NCI-H1694 (cell line): ENCODE results near the gene LMO1.

Experiments used
- DNase-seq: peaks from one replicate; lab custom pipeline; 2025; lab: John Stamatoyannopoulos, UW

LMO1 gene

GRCh38 chr11:8204025-8204424 is 59.7 kb downstream of the LMO1 start:
- DNase-seq, result no peak

- DNase-seq, result no peak
Measured at GRCh38 chr11:8203414-8203715, 60.3 kb downstream of the LMO1 start.

GRCh38 chr11:8202516-8203413 is 60.9 kb downstream of the LMO1 start:
- DNase-seq, result no peak

GRCh38 chr11:8201644-8202365 is 61.9 kb downstream of the LMO1 start:
- DNase-seq, result no peak

GRCh38 chr11:8199676-8200075 is 64.0 kb downstream of the LMO1 start:
- no peak for DNase-seq

GRCh38 chr11:8196749-8197148 is 66.9 kb downstream of the LMO1 start:
- DNase-seq, result no peak

- no peak for DNase-seq
Measured at GRCh38 chr11:8194956-8195355, 68.7 kb downstream of the LMO1 start.

GRCh38 chr11:8192896-8193209 is 70.8 kb downstream of the LMO1 start:
- DNase-seq, result no peak

- DNase-seq, result peak; percentile 57
Measured at GRCh38 chr11:8192016-8192895, 71.4 kb downstream of the LMO1 start.

- DNase-seq, result no peak
Measured at GRCh38 chr11:8190431-8190830, 73.2 kb downstream of the LMO1 start.

- no peak for DNase-seq
Measured at GRCh38 chr11:8186429-8186828, 77.2 kb downstream of the LMO1 start.

GRCh38 chr11:8183111-8183510 is 80.6 kb downstream of the LMO1 start:
- DNase-seq, result no peak

- DNase-seq, result no peak
Measured at GRCh38 chr11:8180469-8180868, 83.2 kb downstream of the LMO1 start.

- DNase-seq, result no peak
Measured at GRCh38 chr11:8178297-8178696, 85.4 kb downstream of the LMO1 start.

- DNase-seq, result no peak
Measured at GRCh38 chr11:8177136-8177535, 86.5 kb downstream of the LMO1 start.
